HG03095 (cell line): ENCODE data around the gene MLX.
"Not testable (repeated sequence)": the region's sequence is repeated elsewhere in the genome, so short reads cannot be mapped to it uniquely, and the experiment has no call there.

Experiments
- ATAC-seq: cut with Tn5 transposase; IDR thresholded peaks from one replicate; pipeline ENCODE4 v1.9.1; 2021; ENCODE audit warnings: moderate library complexity; ENCODE audit not compliant: unreplicated experiment

MLX gene

GRCh38 chr17:42617956-42618431, 51.1 kb downstream of the MLX start:
- no peak for ATAC-seq

DNA sequence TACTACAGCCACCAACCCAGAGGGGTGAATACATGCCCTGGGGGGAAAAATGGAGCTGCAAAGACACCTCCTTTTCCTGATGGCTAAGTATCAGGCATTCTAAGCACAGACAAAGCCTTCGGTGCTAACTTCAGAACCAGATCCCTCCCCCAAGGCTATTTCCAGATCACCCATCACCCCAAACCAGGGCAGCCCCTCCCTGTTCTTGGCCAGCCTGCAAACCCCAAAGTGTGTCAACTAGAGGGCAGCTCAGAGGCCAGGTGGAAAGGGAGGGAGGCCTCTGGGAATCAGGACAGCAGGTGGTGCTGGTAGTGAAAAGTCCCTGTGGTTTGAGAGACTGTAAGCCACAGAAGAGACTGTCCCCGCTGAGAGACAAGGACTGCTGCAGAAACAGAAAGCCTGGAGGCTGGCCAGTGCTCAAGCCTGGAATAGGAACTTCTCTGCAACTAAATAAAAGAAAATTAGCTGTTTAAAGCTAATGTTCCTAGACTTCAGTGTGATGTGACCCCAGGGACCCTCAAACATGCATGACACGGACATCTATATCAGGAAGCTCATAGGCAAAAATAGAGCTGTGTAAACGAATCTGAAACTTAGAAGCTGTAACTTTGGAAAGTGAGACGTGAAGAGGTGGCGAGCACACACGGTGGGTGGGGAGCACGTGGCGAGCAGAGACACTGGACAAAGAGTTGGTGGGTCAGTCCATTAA, 51.7 kb downstream of the MLX start:
- ATAC-seq = peak; percentile 67

- ATAC-seq = not testable (repeated sequence)
These were observed 55.1 kb downstream of the MLX start for GRCh38 chr17:42621987-42622386.
